ENCODE data around the gene SDR42E1. TPM values are rescaled to one million over a fixed set of nuclear protein-coding genes. Genes with fewer than 3 reads are reported as not detected.

The SDR42E1 gene
- total RNA-seq, 1 donor: 1.4 TPM

- no peak overlapping the region for H3K4me2 ChIP-seq (ENCODE audit: insufficient read depth, low read length)
- no peaks in the 10 kb centered on the region for H3K9me3 ChIP-seq (ENCODE audit: low read depth, low read length)
- no peak for TF ChIP-seq CTCF (IDR thresholded peaks at IDR 0.05; ENCODE audit: extremely low read depth, low read depth, low read length)
- H3K4me1 ChIP-seq (ENCODE audit: insufficient read depth, low read length): no peaks in the 10 kb centered on the region
- H3K27me3 ChIP-seq (ENCODE audit: insufficient read depth, low read length): peaks cover 14% of the 10 kb centered on the region
- H3K36me3 ChIP-seq (ENCODE audit: insufficient read depth, low read length): no peaks in the 10 kb centered on the region
- H3K27ac ChIP-seq (ENCODE audit: low read depth, low read length): no peak overlapping the region
- no peak overlapping the region for H2AFZ ChIP-seq (ENCODE audit: low read length)
- no peak for DNase-seq (ENCODE audit: insufficient read length, low spot score, missing footprints)
- H3K4me3 ChIP-seq (ENCODE audit: insufficient read depth, low read length): no peak overlapping the region
- no peaks in the 10 kb centered on the region for H3K79me2 ChIP-seq (ENCODE audit: insufficient read depth, low read length)
- H4K20me1 ChIP-seq (ENCODE audit: insufficient read depth, low read length): no peaks in the 10 kb centered on the region
These were observed 44.7 kb upstream of the SDR42E1 start for GRCh38 chr16:82055728-82056549.

- Histone ChIP-seq H2AFZ (ENCODE audit: low read length) (no peak overlapping the region), H3K27me3 (ENCODE audit: insufficient read depth, low read length) (peaks cover 15% of the 10 kb centered on the region), H4K20me1 (ENCODE audit: insufficient read depth, low read length) (no peaks in the 10 kb centered on the region), H3K36me3 (ENCODE audit: insufficient read depth, low read length) (no peaks in the 10 kb centered on the region), H3K4me2 (ENCODE audit: insufficient read depth, low read length) (no peak overlapping the region), H3K9me3 (ENCODE audit: low read depth, low read length) (no peaks in the 10 kb centered on the region), H3K27ac (ENCODE audit: low read depth, low read length) (no peak overlapping the region), H3K4me1 (ENCODE audit: insufficient read depth, low read length) (no peaks in the 10 kb centered on the region), H3K4me3 (ENCODE audit: insufficient read depth, low read length) (no peak overlapping the region), H3K79me2 (ENCODE audit: insufficient read depth, low read length) (no peaks in the 10 kb centered on the region)
- DNase-seq (ENCODE audit: insufficient read length, low spot score, missing footprints): no peak
- TF ChIP-seq CTCF (IDR thresholded peaks at IDR 0.05; ENCODE audit: extremely low read depth, low read depth, low read length): no peak
These were observed 43.8 kb upstream of the SDR42E1 start for GRCh38 chr16:82055117-82055516.

GRCh38 chr16:82051656-82052055 is 40.4 kb upstream of the SDR42E1 start:
- H4K20me1 ChIP-seq (ENCODE audit: insufficient read depth, low read length): no peaks in the 10 kb centered on the region
- H3K79me2 ChIP-seq (ENCODE audit: insufficient read depth, low read length): no peaks in the 10 kb centered on the region
- H2AFZ ChIP-seq (ENCODE audit: low read length): no peak overlapping the region
- no peaks in the 10 kb centered on the region for H3K9me3 ChIP-seq (ENCODE audit: low read depth, low read length)
- no peak overlapping the region for H3K4me3 ChIP-seq (ENCODE audit: insufficient read depth, low read length)
- no peak overlapping the region for H3K4me2 ChIP-seq (ENCODE audit: insufficient read depth, low read length)
- H3K36me3 ChIP-seq (ENCODE audit: insufficient read depth, low read length): no peaks in the 10 kb centered on the region
- TF ChIP-seq CTCF (IDR thresholded peaks at IDR 0.05; ENCODE audit: extremely low read depth, low read depth, low read length): no peak
- peaks cover 13% of the 10 kb centered on the region for H3K27me3 ChIP-seq (ENCODE audit: insufficient read depth, low read length)
- no peaks in the 10 kb centered on the region for H3K4me1 ChIP-seq (ENCODE audit: insufficient read depth, low read length)
- DNase-seq (ENCODE audit: insufficient read length, low spot score, missing footprints): no peak
- no peak overlapping the region for H3K27ac ChIP-seq (ENCODE audit: low read depth, low read length)

GRCh38 chr16:82050909-82051357 is 39.7 kb upstream of the SDR42E1 start:
- no peak for TF ChIP-seq CTCF (IDR thresholded peaks at IDR 0.05; ENCODE audit: extremely low read depth, low read depth, low read length)
- H2AFZ ChIP-seq (ENCODE audit: low read length): no peak overlapping the region
- H3K4me1 ChIP-seq (ENCODE audit: insufficient read depth, low read length): no peaks in the 10 kb centered on the region
- no peaks in the 10 kb centered on the region for H3K79me2 ChIP-seq (ENCODE audit: insufficient read depth, low read length)
- H3K27ac ChIP-seq (ENCODE audit: low read depth, low read length): no peak overlapping the region
- H3K9me3 ChIP-seq (ENCODE audit: low read depth, low read length): no peaks in the 10 kb centered on the region
- DNase-seq (ENCODE audit: insufficient read length, low spot score, missing footprints): no peak
- H3K4me3 ChIP-seq (ENCODE audit: insufficient read depth, low read length): no peak overlapping the region
- no peaks in the 10 kb centered on the region for H3K36me3 ChIP-seq (ENCODE audit: insufficient read depth, low read length)
- no peaks in the 10 kb centered on the region for H4K20me1 ChIP-seq (ENCODE audit: insufficient read depth, low read length)
- peaks cover 16% of the 10 kb centered on the region for H3K27me3 ChIP-seq (ENCODE audit: insufficient read depth, low read length)
- H3K4me2 ChIP-seq (ENCODE audit: insufficient read depth, low read length): no peak overlapping the region
